ENCODE measurements around the gene LAMA3.

LAMA3 gene, protein sequence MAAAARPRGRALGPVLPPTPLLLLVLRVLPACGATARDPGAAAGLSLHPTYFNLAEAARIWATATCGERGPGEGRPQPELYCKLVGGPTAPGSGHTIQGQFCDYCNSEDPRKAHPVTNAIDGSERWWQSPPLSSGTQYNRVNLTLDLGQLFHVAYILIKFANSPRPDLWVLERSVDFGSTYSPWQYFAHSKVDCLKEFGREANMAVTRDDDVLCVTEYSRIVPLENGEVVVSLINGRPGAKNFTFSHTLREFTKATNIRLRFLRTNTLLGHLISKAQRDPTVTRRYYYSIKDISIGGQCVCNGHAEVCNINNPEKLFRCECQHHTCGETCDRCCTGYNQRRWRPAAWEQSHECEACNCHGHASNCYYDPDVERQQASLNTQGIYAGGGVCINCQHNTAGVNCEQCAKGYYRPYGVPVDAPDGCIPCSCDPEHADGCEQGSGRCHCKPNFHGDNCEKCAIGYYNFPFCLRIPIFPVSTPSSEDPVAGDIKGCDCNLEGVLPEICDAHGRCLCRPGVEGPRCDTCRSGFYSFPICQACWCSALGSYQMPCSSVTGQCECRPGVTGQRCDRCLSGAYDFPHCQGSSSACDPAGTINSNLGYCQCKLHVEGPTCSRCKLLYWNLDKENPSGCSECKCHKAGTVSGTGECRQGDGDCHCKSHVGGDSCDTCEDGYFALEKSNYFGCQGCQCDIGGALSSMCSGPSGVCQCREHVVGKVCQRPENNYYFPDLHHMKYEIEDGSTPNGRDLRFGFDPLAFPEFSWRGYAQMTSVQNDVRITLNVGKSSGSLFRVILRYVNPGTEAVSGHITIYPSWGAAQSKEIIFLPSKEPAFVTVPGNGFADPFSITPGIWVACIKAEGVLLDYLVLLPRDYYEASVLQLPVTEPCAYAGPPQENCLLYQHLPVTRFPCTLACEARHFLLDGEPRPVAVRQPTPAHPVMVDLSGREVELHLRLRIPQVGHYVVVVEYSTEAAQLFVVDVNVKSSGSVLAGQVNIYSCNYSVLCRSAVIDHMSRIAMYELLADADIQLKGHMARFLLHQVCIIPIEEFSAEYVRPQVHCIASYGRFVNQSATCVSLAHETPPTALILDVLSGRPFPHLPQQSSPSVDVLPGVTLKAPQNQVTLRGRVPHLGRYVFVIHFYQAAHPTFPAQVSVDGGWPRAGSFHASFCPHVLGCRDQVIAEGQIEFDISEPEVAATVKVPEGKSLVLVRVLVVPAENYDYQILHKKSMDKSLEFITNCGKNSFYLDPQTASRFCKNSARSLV (N-terminal part only)

DNA sequence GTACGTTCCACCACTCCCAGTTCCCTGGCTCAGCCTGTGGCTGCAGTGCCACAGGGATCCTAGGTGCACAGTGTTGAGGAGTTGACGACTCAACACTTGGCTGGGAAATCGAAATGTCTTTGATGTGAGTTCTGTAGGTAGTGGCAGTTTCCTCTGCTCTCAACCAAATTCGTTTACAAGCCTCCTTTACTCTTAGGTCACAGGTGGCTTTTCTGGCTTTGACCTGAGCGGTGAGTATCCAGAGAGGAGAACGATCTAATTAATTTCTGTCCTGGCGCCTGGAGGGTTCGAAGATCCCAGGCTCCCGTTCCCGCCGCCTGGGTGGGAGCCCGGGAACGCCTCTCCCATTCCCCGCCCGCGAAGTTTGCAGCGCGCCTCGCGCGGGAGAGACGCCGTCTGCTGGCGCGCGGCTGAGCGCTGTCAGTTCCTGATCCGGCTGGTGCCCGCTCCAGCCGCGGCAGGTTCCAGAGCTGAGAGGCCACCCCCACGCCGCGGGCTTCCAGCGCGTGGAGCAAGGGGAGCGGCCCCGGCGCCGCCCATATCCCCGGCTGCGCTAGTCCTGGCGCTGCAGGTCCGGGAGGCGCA, at the start of gene LAMA3:
Gene LAMA3, plus strand, starts transcription at position 423 of the 585 bp plus-strand sequence. CDS start 231 bp downstream, outside the sequence.
- DNase-seq, result peak; percentile 77

DNA sequence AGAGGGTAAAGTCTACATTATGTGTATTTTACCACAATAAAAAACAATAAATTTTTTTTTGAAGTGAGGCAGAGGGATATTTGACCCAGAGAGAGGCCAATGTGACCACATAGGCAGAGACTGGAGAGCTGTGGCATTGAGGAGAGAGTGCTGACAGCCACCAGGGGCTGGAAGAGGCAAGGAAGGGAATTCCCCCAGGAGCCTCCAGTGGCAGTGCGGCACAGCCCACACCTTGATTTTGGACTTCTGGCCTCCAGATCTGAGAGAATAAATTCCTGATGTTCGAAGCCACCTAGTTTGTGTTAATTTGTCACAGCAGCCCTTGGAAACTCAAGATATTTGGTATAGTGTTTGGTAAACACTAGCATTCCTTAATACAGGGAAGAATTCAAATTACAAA, 49.2 kb upstream of the LAMA3 start:
- DNase-seq, result no peak

DNA sequence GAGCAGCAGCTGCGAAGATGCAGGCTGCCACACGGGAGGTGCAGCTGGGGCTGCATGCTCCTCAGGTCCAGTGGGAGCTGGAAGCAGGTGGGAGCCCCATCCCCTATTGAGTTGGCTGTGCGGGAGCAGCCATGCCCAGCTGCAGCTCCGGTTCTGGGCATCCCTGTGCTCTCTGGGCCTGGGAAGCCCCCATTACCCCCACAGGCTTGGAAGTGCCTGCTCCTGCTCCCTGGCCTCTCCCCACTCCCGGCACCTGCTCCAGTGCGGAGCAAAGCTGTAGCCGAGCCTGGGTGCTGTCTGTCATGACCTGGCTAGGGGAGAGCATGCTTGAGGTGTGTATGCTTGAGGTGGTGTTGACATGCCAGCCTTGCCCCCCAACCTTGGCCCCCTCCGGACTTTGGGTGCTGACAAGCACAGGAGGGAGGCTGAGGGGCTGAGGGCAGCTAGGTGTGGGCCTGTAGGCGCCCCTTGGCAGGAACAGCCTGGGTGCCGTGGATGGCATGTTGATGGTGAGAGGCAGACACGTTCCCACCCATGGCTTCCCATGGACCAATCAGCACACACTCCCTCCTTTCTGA, 48.0 kb upstream of the LAMA3 start:
- DNase-seq, result no peak

DNA sequence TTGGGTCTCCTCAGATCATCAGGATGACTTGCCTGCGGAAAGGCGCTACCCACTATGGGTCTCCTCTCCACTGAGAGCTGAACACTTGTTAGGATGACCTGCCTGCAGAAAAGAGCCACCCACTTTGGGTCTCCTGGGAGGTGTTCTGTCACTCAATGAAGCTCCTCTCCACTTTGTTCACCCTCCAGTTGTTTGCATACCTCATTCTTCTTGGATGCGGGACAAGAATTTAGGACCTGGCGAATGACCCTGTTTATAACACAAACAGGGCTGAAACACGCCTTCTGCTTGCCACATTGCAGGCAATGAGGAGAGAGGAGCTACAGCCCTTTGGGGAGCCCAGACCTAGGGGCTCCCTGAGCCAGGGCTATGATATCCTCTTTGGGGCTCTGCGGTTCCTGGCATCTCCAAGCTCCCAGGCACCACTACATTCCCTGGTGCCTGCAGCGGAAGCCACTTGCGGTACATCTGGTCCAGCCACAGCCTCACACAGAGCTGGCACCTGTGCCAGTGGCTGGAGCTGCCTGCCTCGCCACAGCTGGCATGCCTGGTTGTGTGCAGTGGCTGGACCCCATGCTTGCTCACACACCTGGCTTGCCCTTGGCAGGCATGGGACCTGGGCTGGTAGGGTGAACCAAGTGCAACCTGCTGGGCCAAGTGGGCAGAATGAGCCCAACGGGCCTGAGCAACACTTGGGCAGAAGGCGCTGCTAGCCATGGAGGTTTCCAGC, 47.2 kb upstream of the LAMA3 start:
- DNase-seq, result no peak

DNA sequence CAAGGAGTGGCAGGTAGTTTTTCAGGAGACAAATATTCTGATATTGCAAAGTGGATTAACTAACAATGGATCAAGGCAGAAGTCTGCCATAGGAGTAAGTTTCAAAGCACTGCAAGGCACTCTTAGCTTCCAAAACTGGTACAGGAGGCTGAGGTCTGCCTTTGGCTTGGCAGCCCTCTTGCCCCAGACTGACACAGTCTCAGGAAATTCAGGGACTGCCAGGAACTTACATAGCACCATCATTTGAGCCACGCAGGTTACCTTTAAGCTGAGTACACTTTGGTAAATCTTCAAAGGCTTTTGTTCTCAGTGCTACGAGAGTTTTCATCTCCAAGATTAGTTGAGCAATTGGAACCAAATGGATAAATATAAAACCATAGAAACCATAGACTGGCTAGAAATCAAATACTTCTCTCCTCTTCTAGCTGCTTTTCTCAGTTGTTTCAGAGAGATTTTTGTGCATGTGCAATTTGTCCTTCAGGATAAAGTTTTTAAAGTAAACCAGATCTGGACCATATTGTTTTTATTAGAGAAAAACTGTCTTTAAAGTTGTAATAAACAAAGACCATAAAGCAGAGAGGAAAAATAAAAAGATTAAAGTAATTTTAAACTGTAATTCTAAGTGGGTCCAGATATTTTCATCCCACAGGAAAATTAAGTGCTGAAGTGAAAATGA, 45.3 kb upstream of the LAMA3 start:
- DNase-seq, result no peak

DNA sequence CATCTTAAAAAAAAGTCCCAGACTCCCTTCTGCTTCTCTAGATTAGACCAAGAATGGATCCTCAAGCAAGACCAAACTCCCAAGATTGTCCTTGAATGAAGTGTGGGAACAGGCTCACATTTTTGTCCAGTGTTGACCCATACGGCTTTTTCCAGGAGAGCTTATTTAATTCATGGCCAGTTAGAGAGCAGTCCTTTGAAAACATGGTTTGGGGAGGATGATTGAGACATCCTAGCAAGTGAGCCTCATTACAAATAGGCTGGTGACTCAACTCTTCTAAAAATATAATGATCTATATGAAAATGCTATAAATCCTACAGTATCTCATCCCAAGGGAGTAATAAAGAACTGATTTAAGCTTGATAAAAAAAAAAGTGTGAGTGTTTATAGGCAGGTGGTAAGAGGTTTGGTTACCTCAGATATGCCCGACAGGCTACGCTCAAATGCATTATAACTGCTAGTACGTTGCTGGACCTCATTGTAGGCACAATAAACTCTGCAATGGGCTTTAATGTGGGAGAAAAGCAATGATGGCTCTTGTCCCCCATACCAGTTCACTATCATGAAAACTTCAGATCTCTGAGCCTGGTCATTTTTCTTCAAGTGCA, 43.6 kb upstream of the LAMA3 start:
- DNase-seq, result no peak

DNA sequence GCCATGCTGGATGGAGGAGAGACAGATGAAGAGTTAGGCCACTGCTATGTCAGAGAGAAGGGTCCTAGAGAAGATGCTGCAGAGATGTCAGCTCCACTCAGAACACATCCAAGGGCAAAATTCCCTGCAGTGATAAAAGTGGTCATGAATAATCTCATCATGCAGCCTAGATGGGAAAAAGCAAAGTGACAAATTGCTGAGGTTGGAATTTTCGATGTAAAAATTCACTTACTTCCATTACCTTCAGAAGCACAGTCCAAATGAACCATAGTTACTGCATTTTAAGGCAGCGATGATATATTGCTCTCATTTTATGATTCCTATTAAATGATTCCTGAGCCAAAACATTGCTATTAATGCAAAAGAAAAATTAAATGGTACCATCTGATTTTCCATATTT, 43.0 kb upstream of the LAMA3 start:
- DNase-seq, result no peak

DNA sequence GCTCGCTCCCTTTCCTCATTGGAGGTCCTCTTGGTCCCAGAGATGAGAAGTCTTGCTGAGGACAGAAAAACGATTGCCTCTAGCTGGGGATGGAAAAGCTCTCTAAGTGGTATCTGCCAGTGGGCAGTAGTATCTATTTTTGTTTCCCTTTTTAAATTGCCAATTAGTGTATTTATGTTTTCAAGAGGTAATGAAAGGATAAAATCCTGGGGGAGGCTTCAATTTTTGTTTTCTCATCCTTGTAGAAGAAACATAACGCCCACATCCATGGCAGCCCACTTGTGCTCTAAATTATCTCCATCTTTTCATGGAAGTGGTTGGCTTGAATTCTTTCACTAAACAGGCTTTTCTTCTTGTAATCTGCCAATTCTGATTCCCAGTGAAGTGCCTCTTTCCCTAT, 40.8 kb upstream of the LAMA3 start:
- no peak for DNase-seq

DNA sequence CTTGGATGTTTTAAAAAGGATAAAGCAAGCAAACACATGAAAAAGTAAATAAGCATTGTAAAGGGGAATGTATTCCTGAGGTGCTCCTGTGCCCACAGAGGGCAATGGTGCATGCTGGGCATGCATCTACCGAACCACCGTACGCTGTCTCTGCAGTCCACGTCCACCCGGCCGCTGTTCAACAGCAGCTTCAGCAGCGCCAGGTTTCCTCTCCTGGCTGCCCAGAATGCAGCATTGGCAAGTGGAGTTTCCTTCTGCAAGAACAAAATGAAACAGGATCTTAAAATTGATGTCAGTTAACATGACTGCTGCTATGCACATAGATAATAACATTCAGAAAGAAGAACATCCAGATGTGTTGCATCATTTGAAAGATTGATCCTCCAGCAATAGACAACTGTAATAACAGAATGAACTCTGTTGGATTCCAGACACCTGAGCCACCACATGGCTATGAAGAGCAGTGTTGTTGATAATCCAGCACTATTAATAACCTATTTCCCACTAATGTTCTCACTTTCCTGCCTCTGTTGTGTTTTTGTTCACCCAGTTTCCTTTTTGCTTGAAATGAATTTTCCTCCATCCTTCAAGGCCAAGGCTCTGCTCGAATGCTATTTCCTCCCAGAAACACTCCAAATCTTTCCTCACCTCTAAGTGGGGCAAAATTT, 40.2 kb upstream of the LAMA3 start:
- DNase-seq, result no peak

DNA sequence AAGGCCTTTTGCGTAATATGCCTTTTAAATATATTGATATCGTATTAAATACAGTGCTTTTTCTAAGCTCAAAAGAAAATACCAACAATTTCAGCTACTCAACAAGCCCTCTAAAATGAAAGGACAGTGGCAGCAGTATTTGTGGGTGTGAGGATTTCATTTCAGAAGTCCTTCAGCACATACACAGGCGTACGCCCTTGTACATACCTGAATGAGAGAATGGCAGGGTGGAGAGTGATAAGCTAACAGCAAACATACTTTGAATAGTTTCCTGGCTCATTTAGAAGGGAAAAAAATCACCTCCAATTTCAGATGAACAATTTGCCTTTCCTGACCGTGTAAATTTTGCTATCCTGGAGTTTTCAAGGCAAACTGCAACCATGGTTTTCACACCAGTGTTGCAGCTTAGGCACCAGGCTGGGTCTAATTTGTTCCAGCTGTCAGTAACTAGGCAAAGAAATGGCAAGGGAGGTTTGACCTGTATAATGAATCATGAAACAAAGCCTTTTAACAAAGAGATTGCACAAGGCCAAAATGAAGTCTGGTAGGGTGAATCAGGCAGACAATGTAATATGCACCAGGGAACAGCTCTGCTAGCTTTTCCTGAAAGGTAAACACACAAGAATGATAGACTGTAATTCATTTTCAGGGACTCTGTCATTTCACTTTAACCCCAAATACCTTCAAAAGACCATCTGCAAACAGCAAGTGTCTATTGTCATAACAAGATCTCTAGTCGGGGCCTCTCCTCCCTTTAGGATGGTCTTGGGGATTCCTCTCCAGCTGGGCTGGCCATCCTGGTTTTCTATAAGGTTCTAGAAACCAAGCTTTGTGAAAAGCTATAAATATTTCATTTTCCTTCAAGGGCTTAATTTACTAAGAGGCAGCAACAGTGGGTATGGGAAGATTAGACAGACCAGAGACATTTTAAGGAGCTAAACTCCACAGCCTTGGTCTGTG, 38.0 kb upstream of the LAMA3 start:
- DNase-seq, result no peak

DNA sequence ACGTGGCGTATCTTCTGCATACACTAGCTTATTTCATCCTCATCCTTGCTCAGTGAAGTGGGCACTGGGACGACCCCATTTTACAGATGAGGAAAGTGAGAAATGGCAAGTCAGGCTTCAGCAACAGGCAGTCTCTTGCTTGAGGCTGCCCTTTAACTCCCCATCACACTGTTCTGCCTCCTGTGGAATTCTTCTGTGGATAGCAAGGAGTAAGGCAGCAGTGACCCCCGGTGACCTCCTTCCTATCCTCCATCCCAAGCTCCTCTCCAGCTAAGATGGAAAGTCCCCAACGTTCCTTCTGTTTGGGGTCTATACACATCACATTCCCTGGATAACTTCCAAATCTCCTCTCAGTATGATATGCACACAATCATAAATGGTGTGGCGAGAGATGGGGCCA, 37.0 kb upstream of the LAMA3 start:
- no peak for DNase-seq

DNA sequence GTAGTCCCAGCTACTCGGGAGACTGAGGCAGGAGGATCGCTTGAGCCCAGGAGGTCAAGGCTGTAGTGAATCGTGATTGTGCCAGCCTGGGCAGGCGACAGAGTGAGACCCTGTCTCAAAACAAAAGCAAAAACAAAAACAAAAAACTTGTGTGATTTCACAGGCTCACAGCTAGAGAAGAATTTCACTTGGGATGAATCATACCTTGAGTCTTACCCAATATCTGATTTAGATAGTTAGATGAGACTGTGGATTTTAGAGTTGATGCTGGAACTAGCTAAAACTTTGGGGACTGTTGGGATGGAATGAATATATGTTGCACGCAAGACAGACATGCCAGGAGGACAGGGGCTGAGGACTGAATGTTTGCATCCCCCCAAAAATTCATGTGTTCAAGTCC, 31.0 kb upstream of the LAMA3 start:
- no peak for DNase-seq

DNA sequence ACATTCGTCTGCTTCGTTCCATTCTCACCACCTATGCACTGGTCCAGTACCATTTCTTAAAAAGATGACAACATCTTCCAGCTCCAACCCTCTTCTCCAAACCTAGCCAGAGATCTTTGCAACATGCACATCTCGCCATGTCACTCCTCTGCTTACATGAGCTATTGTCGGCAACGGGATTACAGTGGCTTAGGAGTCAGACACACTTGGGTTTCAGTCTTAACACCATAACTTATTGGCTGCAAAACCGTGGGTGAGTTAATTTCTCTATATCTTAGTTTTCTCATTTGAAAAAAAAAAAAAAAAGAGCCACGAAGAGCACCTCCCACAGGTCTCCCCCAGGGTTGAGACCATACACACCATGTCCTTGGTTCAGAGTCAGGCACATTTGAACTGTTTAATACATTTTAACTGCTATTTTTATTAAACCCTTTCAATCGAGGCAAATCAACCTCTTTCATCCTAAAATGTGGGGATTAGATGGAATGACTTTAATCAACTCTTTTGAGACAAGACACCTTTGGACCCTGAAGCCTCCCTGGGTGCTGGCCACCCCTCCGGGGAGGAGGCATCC, 27.4 kb upstream of the LAMA3 start:
- DNase-seq, result peak; percentile 27

DNA sequence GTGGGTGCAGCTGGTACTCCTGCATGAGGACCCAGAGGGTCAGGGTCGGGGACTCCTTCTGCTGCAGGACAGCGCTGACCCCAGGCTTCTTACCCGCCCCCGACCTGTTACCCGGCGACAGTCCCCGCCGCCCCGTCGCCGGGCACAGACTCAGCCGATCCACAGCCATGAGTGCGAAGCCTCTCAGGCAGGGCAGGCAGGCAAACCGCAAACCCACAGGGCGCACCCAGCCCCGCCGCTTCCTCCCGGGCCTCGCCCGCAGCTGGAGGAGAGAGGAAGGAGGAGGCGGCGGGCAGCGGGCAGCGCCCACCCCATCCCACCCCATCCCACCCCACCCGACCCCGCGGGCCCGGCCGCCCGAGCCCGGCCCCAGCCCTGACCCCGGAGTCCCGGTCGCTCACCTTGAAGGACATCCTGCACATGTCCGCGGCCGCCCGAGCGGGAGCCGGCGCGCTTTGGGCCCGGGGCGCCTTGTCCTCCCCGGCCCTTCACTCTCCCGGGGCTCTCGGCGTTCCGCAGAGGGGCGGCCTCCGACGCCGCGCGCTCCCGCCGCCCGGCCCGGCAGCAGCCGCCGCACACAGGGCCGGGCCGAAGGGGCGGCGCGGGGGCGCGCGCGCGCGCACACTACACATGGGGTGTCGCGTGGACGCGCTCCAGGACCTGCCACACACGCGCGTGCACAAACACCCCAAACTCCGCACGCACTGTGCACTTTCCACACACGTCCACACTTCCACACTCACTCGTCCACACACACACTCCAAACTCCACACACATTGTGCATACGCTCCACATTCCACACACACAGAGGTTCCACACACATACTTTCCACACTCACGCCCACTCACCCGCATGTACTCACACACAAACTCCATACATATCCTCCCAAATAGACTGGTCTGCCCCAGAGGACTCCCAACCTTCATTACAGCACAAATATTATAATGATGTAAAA, 26.7 kb upstream of the LAMA3 start, which contains the start of gene ANKRD29:
Gene ANKRD29, minus strand, starts transcription at position 603 of the 955 bp plus-strand sequence. Its CDS starts 181 bp downstream, at position 422.
- peak; percentile 61 for DNase-seq

DNA sequence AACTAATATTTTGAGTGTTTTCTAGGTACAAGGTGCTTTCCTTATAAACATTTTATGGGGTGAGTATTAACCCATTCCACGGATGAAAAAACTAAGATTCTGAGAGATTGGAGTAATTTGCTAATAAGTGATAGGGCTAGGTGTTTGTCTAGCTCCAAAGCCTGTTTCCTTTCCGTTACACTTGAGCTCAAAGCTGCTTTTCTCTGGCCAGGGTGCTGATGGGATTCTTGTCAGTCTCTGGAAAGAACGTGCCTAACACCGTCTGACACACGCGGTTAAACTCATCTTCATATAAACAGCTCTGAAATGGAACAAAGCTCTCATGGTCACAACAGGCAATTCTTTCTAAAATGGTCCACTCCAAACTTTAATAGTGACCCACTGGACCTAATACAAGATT, 24.6 kb upstream of the LAMA3 start:
- no peak for DNase-seq

DNA sequence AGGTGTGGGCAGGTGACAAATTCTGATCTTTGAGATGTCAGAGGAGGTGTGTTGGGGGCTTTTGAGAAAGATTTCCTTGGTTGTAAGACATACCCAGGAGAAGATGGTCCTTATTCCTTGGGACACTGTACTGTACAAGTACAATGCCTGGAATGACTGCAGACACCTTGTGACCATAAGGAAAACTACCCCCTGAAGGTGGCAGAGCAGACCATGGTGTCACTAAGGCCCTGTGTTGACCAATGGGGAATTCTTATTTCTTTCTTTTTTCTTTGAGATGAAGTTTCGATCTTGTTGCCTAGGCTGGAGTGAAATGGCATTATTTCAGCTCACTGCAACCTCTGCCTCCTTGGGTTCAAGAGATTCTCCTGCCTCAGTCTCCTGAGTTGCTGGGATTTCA, 22.1 kb upstream of the LAMA3 start:
- DNase-seq, result peak; percentile 2

DNA sequence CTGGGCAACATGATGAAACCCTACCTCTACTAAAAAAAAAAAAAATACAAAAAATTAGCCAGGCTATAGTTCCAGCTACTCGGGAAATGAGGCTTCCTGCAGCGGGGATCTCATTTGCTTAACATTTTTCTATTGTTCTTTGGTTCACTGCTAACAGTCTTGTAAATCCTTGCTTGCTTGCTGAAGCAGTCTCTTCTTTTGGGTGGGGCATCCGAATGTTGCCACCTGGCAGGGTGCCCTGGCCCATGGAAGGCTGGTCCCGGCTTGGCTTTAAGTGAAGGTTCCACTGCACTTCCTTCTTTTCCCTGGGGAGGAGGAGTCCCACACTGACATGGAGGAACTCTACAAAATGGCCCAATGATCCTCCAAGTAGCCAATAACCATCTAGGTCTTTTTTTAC, 20.5 kb upstream of the LAMA3 start:
- no peak for DNase-seq
